ENCODE measurements around the gene DOCK11. TPM values are rescaled to one million over a fixed set of nuclear protein-coding genes. Genes with fewer than 3 reads are reported as not detected.
"Not testable (repeated sequence)": the region's sequence is repeated elsewhere in the genome, so short reads cannot be mapped to it uniquely, and the experiment has no call there.

DOCK11 gene
- total and polyA plus RNA-seq, 4 donors, result 16.2 to 35.9 (median 16.7) TPM

GRCh38 chrX:118693843-118694242 lies 198.2 kb downstream of the DOCK11 start:
- H3K27ac ChIP-seq (ENCODE audit: low read depth, low read length), result no peak overlapping the region
- no peak for DNase-seq (ENCODE audit: low read depth in 4 of 6, low spot score in 6 of 6)
- H3K36me3 ChIP-seq (ENCODE audit: control insufficient read depth, insufficient read depth, low read length), result no peaks in the 10 kb centered on the region
- no CpG with 5 or more reads among the region's 2 CpGs for WGBS (ENCODE audit: insufficient coverage)
- H3K4me1 ChIP-seq (ENCODE audit: control insufficient read depth, insufficient read depth, low read length), result no peaks in the 10 kb centered on the region
- H3K27me3 ChIP-seq (ENCODE audit: control insufficient read depth, insufficient read depth, low read length), result no peaks in the 10 kb centered on the region
- no peak overlapping the region for H3K4me3 ChIP-seq (ENCODE audit: low read depth, low read length)
- H3K9me3 ChIP-seq (ENCODE audit: control insufficient read depth, insufficient read depth, low read length), result no peaks in the 10 kb centered on the region

- no peak overlapping the region for H3K4me3 ChIP-seq (ENCODE audit: low read depth, low read length)
- no peaks in the 10 kb centered on the region for H3K27me3 ChIP-seq (ENCODE audit: control insufficient read depth, insufficient read depth, low read length)
- no peak overlapping the region for H3K27ac ChIP-seq (ENCODE audit: low read depth, low read length)
- H3K9me3 ChIP-seq (ENCODE audit: control insufficient read depth, insufficient read depth, low read length), result no peaks in the 10 kb centered on the region
- H3K36me3 ChIP-seq (ENCODE audit: control insufficient read depth, insufficient read depth, low read length), result no peaks in the 10 kb centered on the region
- WGBS (ENCODE audit: insufficient coverage), result 87% methylated on average over 4 of the region's 6 CpGs
- no peaks in the 10 kb centered on the region for H3K4me1 ChIP-seq (ENCODE audit: control insufficient read depth, insufficient read depth, low read length)
- DNase-seq (ENCODE audit: low read depth in 4 of 6, low spot score in 6 of 6), result no peak
These were observed 199.0 kb downstream of the DOCK11 start for GRCh38 chrX:118694638-118695037.

- no peak overlapping the region for H3K4me3 ChIP-seq (ENCODE audit: low read depth, low read length)
- 80% methylated on average over 1 of the region's 5 CpGs for WGBS (ENCODE audit: insufficient coverage)
- no peaks in the 10 kb centered on the region for H3K36me3 ChIP-seq (ENCODE audit: control insufficient read depth, insufficient read depth, low read length)
- H3K27me3 ChIP-seq (ENCODE audit: control insufficient read depth, insufficient read depth, low read length), result no peaks in the 10 kb centered on the region
- H3K27ac ChIP-seq (ENCODE audit: low read depth, low read length), result no peak overlapping the region
- H3K4me1 ChIP-seq (ENCODE audit: control insufficient read depth, insufficient read depth, low read length), result no peaks in the 10 kb centered on the region
- H3K9me3 ChIP-seq (ENCODE audit: control insufficient read depth, insufficient read depth, low read length), result no peaks in the 10 kb centered on the region
- no peak for DNase-seq (ENCODE audit: low read depth in 4 of 6, low spot score in 6 of 6)
These were observed 203.0 kb downstream of the DOCK11 start for GRCh38 chrX:118698516-118699170.

- no peak for DNase-seq (ENCODE audit: low read depth in 4 of 6, low spot score in 6 of 6)
- Histone ChIP-seq H3K9me3 (ENCODE audit: control insufficient read depth, insufficient read depth, low read length) (no peaks in the 10 kb centered on the region), H3K4me3 (ENCODE audit: low read depth, low read length) (no peak overlapping the region), H3K27me3 (ENCODE audit: control insufficient read depth, insufficient read depth, low read length) (no peaks in the 10 kb centered on the region), H3K27ac (ENCODE audit: low read depth, low read length) (no peak overlapping the region), H3K36me3 (ENCODE audit: control insufficient read depth, insufficient read depth, low read length) (no peaks in the 10 kb centered on the region), H3K4me1 (ENCODE audit: control insufficient read depth, insufficient read depth, low read length) (no peaks in the 10 kb centered on the region)
- no CpG with 5 or more reads among the region's 5 CpGs for WGBS (ENCODE audit: insufficient coverage)
These were observed 207.1 kb downstream of the DOCK11 start for GRCh38 chrX:118702741-118703140.

GRCh38 chrX:118706681-118707080 lies 211.1 kb downstream of the DOCK11 start:
- DNase-seq (ENCODE audit: low read depth in 4 of 6, low spot score in 6 of 6), result no peak
- 90% methylated on average over 2 of the region's 4 CpGs for WGBS (ENCODE audit: insufficient coverage)
- no peak overlapping the region for H3K4me3 ChIP-seq (ENCODE audit: low read depth, low read length)
- H3K9me3 ChIP-seq (ENCODE audit: control insufficient read depth, insufficient read depth, low read length), result no peaks in the 10 kb centered on the region
- H3K27me3 ChIP-seq (ENCODE audit: control insufficient read depth, insufficient read depth, low read length), result no peaks in the 10 kb centered on the region
- no peaks in the 10 kb centered on the region for H3K36me3 ChIP-seq (ENCODE audit: control insufficient read depth, insufficient read depth, low read length)
- no peaks in the 10 kb centered on the region for H3K4me1 ChIP-seq (ENCODE audit: control insufficient read depth, insufficient read depth, low read length)
- no peak overlapping the region for H3K27ac ChIP-seq (ENCODE audit: low read depth, low read length)

- Histone ChIP-seq H3K27me3 (ENCODE audit: control insufficient read depth, insufficient read depth, low read length) (no peaks in the 10 kb centered on the region), H3K9me3 (ENCODE audit: control insufficient read depth, insufficient read depth, low read length) (no peaks in the 10 kb centered on the region), H3K27ac (ENCODE audit: low read depth, low read length) (no peak overlapping the region), H3K36me3 (ENCODE audit: control insufficient read depth, insufficient read depth, low read length) (no peaks in the 10 kb centered on the region), H3K4me3 (ENCODE audit: low read depth, low read length) (no peak overlapping the region), H3K4me1 (ENCODE audit: control insufficient read depth, insufficient read depth, low read length) (no peaks in the 10 kb centered on the region)
- no peak for DNase-seq (ENCODE audit: low read depth in 4 of 6, low spot score in 6 of 6)
- WGBS (ENCODE audit: insufficient coverage), result no CpG with 5 or more reads among the region's 1 CpG
These were observed 218.9 kb downstream of the DOCK11 start for GRCh38 chrX:118714521-118714920.

GRCh38 chrX:118715917-118716316 lies 220.3 kb downstream of the DOCK11 start:
- not testable (repeated sequence) for H3K27ac ChIP-seq (ENCODE audit: low read depth, low read length); DNase-seq (ENCODE audit: low read depth in 4 of 6, low spot score in 6 of 6); H3K27me3 ChIP-seq (ENCODE audit: control insufficient read depth, insufficient read depth, low read length); H3K9me3 ChIP-seq (ENCODE audit: control insufficient read depth, insufficient read depth, low read length); H3K4me1 ChIP-seq (ENCODE audit: control insufficient read depth, insufficient read depth, low read length); H3K36me3 ChIP-seq (ENCODE audit: control insufficient read depth, insufficient read depth, low read length); H3K4me3 ChIP-seq (ENCODE audit: low read depth, low read length)
- WGBS (ENCODE audit: insufficient coverage), result 79% methylated on average over 11 of the region's 14 CpGs

GRCh38 chrX:118716833-118717232 lies 221.2 kb downstream of the DOCK11 start:
- H3K27me3 ChIP-seq (ENCODE audit: control insufficient read depth, insufficient read depth, low read length); H3K36me3 ChIP-seq (ENCODE audit: control insufficient read depth, insufficient read depth, low read length); H3K4me3 ChIP-seq (ENCODE audit: low read depth, low read length); DNase-seq (ENCODE audit: low read depth in 4 of 6, low spot score in 6 of 6); H3K9me3 ChIP-seq (ENCODE audit: control insufficient read depth, insufficient read depth, low read length); H3K4me1 ChIP-seq (ENCODE audit: control insufficient read depth, insufficient read depth, low read length); H3K27ac ChIP-seq (ENCODE audit: low read depth, low read length): not testable (repeated sequence)
- WGBS (ENCODE audit: insufficient coverage), result 92% methylated on average over 27 of the region's 28 CpGs

- H3K27ac ChIP-seq (ENCODE audit: low read depth, low read length), result no peak overlapping the region
- no peak overlapping the region for H3K4me3 ChIP-seq (ENCODE audit: low read depth, low read length)
- no peaks in the 10 kb centered on the region for H3K9me3 ChIP-seq (ENCODE audit: control insufficient read depth, insufficient read depth, low read length)
- H3K27me3 ChIP-seq (ENCODE audit: control insufficient read depth, insufficient read depth, low read length), result no peaks in the 10 kb centered on the region
- no peaks in the 10 kb centered on the region for H3K36me3 ChIP-seq (ENCODE audit: control insufficient read depth, insufficient read depth, low read length)
- 100% methylated on average over 4 of the region's 13 CpGs for WGBS (ENCODE audit: insufficient coverage)
- H3K4me1 ChIP-seq (ENCODE audit: control insufficient read depth, insufficient read depth, low read length), result no peaks in the 10 kb centered on the region
- no peak for DNase-seq (ENCODE audit: low read depth in 4 of 6, low spot score in 6 of 6)
These were observed 222.2 kb downstream of the DOCK11 start for GRCh38 chrX:118717678-118718391.

- no peaks in the 10 kb centered on the region for H3K4me1 ChIP-seq (ENCODE audit: control insufficient read depth, insufficient read depth, low read length)
- no peak overlapping the region for H3K27ac ChIP-seq (ENCODE audit: low read depth, low read length)
- no peak for DNase-seq (ENCODE audit: low read depth in 4 of 6, low spot score in 6 of 6)
- 86% methylated on average over 1 of the region's 2 CpGs for WGBS (ENCODE audit: insufficient coverage)
- H3K36me3 ChIP-seq (ENCODE audit: control insufficient read depth, insufficient read depth, low read length), result no peaks in the 10 kb centered on the region
- no peaks in the 10 kb centered on the region for H3K9me3 ChIP-seq (ENCODE audit: control insufficient read depth, insufficient read depth, low read length)
- H3K4me3 ChIP-seq (ENCODE audit: low read depth, low read length), result no peak overlapping the region
- H3K27me3 ChIP-seq (ENCODE audit: control insufficient read depth, insufficient read depth, low read length), result no peaks in the 10 kb centered on the region
These were observed 223.1 kb downstream of the DOCK11 start for GRCh38 chrX:118718737-118719136.

Measured in spinal cord (tissue), 10 donors.